Peyer's patch (tissue), 4 donors: ENCODE measurements around the gene CSMD2.

Experiments used
- POLR2A ChIP-seq, 2 donors: fragments of 450-650 bp; IDR thresholded peaks; one replicate each; pipeline ENCODE4 v1.5.1; 2017; ENCODE audit warnings: antibody characterized with exemption in 2 of 2, mild to moderate bottlenecking in 2 of 2, moderate library complexity in 2 of 2
- TF ChIP-seq, protein P1 (sequence below), 6 experiments: fragments of 450-650 bp in 4 of 6; fragments of 200-600 bp in 2 of 6; sonication (generic) in 1 of 6; IDR thresholded peaks; one replicate each; pipeline ENCODE4 v1.5.1; 2017 to 2019; ENCODE audit warnings: antibody characterized with exemption in 6 of 6, mild to moderate bottlenecking in 3 of 6, moderate library complexity in 1 of 6

DNA sequence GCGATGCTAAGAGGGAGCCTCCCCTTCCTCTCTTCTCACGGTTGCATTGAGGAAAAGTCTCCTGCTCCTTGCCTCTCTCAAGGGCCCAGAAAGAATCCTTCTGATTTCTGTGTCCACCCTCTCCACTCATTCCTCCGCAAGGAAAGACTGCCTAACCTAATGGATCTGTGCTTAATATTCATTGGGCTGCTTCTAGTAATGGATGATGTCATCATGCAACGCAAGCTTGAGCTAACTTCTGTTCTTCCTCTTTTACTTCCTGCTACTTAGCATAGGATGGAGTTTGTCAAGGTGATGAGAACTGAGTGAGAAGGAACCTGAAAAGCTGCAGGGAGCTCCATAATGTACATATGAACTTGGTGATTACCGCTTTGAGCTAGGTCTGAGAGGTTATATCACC lies 336.4 kb downstream of the CSMD2 start:
- TF ChIP-seq, protein P1, sequence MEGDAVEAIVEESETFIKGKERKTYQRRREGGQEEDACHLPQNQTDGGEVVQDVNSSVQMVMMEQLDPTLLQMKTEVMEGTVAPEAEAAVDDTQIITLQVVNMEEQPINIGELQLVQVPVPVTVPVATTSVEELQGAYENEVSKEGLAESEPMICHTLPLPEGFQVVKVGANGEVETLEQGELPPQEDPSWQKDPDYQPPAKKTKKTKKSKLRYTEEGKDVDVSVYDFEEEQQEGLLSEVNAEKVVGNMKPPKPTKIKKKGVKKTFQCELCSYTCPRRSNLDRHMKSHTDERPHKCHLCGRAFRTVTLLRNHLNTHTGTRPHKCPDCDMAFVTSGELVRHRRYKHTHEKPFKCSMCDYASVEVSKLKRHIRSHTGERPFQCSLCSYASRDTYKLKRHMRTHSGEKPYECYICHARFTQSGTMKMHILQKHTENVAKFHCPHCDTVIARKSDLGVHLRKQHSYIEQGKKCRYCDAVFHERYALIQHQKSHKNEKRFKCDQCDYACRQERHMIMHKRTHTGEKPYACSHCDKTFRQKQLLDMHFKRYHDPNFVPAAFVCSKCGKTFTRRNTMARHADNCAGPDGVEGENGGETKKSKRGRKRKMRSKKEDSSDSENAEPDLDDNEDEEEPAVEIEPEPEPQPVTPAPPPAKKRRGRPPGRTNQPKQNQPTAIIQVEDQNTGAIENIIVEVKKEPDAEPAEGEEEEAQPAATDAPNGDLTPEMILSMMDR (IDR thresholded peaks at IDR 0.05): no peak
- TF ChIP-seq POLR2A (IDR thresholded peaks at IDR 0.05): no peak
